Gastroesophageal sphincter (tissue), 4 donors: Measurements from ENCODE around the gene STC2. TPM values are rescaled to one million over a fixed set of nuclear protein-coding genes. Genes with fewer than 3 reads are reported as not detected.

Experiments used
- ATAC-seq: fragments of 150-250 bp; one replicate; pipeline ENCODE4 v1.9.1; 2016; ENCODE audit warnings: mild to moderate bottlenecking, moderate library complexity
- H3K27ac ChIP-seq, 4 donors: fragments of 200-600 bp; sonication (generic) in 3 of 4; 1 replicate in 3 of 4; 2 replicates in 1 of 4; pipeline ENCODE4 v1.5.1; 2016 to 2019
- H3K27me3 ChIP-seq: fragments of 200-600 bp; sonication (generic); one replicate; pipeline ENCODE4 v1.5.1; 2019
- H3K36me3 ChIP-seq, 2 donors: fragments of 200-600 bp; sonication (generic); one replicate each; pipeline ENCODE4 v1.5.1; 2019; ENCODE audit warnings: control low read depth in 1 of 2
- H3K4me1 ChIP-seq, 3 donors: fragments of 200-600 bp; sonication (generic); 1 replicate in 2 of 3; 2 replicates in 1 of 3; pipeline ENCODE4 v1.5.1; 2016 to 2019; ENCODE audit warnings: control low read depth in 2 of 3
- H3K4me3 ChIP-seq, 2 donors: fragments of 200-600 bp; sonication (generic); one replicate each; pipeline ENCODE4 v1.5.1; 2019; ENCODE audit warnings: mild to moderate bottlenecking in 1 of 2, moderate library complexity in 1 of 2
- H3K9me3 ChIP-seq, 3 donors: fragments of 200-600 bp; sonication (generic); one replicate each; pipeline ENCODE4 v1.5.1; 2017 to 2019; ENCODE audit warnings: control low read depth in 2 of 3
- EP300 ChIP-seq: sonication (generic); formaldehyde crosslinking; IDR thresholded peaks from one replicate; pipeline ENCODE4 v1.6.1; 2017; ENCODE audit warnings: antibody characterized with exemption, mild to moderate bottlenecking
- POLR2A ChIP-seq, 2 donors: fragments of 450-650 bp; IDR thresholded peaks; one replicate each; pipeline ENCODE4 v1.6.1; 2017; ENCODE audit warnings: antibody characterized with exemption in 2 of 2, mild to moderate bottlenecking in 2 of 2, moderate library complexity in 1 of 2
- POLR2AphosphoS5 ChIP-seq: sonication (generic); formaldehyde crosslinking; IDR thresholded peaks from one replicate; pipeline ENCODE4 v1.6.1; 2017; ENCODE audit warnings: antibody characterized with exemption
- WGBS, 2 donors: methylation state at CpG; one replicate each; pipeline ENCODE4 v1.1.5; 2018; ENCODE audit warnings: low coverage in 1 of 2; 5-methylcytosine and 5-hydroxymethylcytosine counted together
- total RNA-seq, 4 donors: library from RNA; depleted of rRNA; stranded (reverse); fragments of >200 nt; gene quantifications; one replicate each; pipeline ENCODE4 v1.1.0, GENCODE V29; 2016
- TF ChIP-seq, protein P1 (sequence below), 4 experiments: fragments of 200-600 bp in 2 of 4; fragments of 450-650 bp in 2 of 4; sonication (generic) in 1 of 4; IDR thresholded peaks; one replicate each; pipeline ENCODE4 v1.5.1; 2017 to 2019; ENCODE audit warnings: antibody characterized with exemption in 4 of 4, mild to moderate bottlenecking in 2 of 4, moderate library complexity in 2 of 4

The STC2 gene
- total RNA-seq, 4 donors from 2014 or later, result 34.1 to 116 (median 84.6) TPM

DNA sequence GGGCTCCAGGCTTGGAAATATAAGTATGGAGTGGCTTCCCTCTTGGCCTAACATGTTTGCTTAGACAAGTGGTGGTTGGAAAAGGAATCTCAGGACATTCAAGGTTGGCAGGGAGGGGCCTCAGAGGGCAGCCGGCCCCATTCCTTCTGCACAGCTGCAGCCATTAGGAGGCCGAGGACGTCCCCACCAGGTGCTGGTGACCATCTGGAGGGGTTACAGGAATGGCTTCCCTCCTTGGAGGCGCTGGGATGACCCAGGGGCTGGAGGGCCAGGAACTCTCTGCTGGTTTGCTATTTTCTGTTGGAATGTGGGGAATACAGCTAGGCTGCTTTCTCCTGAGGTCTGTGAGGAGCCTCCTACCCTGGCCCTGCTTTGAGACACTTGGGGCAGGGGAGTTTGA, 18.5 kb downstream of the STC2 start:
- H3K36me3 ChIP-seq, result no peaks in the 10 kb centered on the region
- no peaks in the 10 kb centered on the region for H3K27me3 ChIP-seq
- no peak for ATAC-seq
- H3K4me3 ChIP-seq, result no peak overlapping the region
- TF ChIP-seq POLR2A (IDR thresholded peaks at IDR 0.05) (no peak), EP300 (no peak), POLR2AphosphoS5 (no peak)
- TF ChIP-seq, protein P1, sequence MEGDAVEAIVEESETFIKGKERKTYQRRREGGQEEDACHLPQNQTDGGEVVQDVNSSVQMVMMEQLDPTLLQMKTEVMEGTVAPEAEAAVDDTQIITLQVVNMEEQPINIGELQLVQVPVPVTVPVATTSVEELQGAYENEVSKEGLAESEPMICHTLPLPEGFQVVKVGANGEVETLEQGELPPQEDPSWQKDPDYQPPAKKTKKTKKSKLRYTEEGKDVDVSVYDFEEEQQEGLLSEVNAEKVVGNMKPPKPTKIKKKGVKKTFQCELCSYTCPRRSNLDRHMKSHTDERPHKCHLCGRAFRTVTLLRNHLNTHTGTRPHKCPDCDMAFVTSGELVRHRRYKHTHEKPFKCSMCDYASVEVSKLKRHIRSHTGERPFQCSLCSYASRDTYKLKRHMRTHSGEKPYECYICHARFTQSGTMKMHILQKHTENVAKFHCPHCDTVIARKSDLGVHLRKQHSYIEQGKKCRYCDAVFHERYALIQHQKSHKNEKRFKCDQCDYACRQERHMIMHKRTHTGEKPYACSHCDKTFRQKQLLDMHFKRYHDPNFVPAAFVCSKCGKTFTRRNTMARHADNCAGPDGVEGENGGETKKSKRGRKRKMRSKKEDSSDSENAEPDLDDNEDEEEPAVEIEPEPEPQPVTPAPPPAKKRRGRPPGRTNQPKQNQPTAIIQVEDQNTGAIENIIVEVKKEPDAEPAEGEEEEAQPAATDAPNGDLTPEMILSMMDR (IDR thresholded peaks at IDR 0.05), result no peak
- peaks cover 0 to 11% (median 0%) of the 10 kb centered on the region in 3 donors for H3K9me3 ChIP-seq
- 93% methylated on average over 3 of the region's 4 CpGs; no CpG with 5 or more reads in 1 of the 2 donors for WGBS, 2 donors
- H3K4me1 ChIP-seq, result peaks cover 0 to 29% (median 10%) of the 10 kb centered on the region in 3 donors
- no peak overlapping the region for H3K27ac ChIP-seq

DNA sequence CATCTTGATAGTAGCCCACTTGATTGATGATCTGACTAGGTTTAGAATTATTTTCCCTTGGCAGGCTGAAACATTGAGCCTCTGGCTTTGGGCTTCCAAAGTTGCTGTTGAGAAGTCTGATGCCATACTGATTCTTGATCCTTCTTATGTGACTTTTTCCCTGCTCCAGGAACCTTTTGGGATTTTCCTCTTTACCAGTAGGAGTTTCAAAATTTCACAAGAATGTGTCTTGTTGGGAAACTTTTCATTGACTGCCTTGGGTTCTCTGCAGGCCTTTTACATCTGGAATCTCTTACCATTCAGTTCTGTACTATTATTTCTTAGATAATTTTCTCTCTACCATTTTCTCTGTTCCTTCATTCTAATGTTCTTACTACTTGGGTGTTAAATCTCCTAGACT, 20.0 kb downstream of the STC2 start:
- Histone ChIP-seq H3K27ac (no peak overlapping the region), H3K9me3 (peaks cover 0 to 11% (median 0%) of the 10 kb centered on the region in 3 donors), H3K27me3 (no peaks in the 10 kb centered on the region), H3K4me1 (peaks cover 0 to 27% (median 10%) of the 10 kb centered on the region in 3 donors), H3K36me3 (no peaks in the 10 kb centered on the region), H3K4me3 (no peak overlapping the region)
- ATAC-seq, result no peak
- TF ChIP-seq, protein P1 (IDR thresholded peaks at IDR 0.05), result no peak
- TF ChIP-seq POLR2AphosphoS5 (no peak), EP300 (no peak), POLR2A (IDR thresholded peaks at IDR 0.05) (no peak)

GRCh38 chr5:173307695-173308094, 20.5 kb downstream of the STC2 start:
- WGBS, 2 donors, result 88 to 96% methylated on average over 3 of the region's 3 CpGs
- ATAC-seq, result no peak
- no peak overlapping the region for H3K4me3 ChIP-seq
- H3K4me1 ChIP-seq, result peaks cover 0 to 27% (median 10%) of the 10 kb centered on the region in 3 donors
- H3K36me3 ChIP-seq, result no peaks in the 10 kb centered on the region
- peaks cover 0 to 11% (median 0%) of the 10 kb centered on the region in 3 donors for H3K9me3 ChIP-seq
- H3K27ac ChIP-seq, result no peak overlapping the region
- TF ChIP-seq EP300 (no peak), POLR2A (IDR thresholded peaks at IDR 0.05) (no peak), POLR2AphosphoS5 (no peak)
- TF ChIP-seq, protein P1 (IDR thresholded peaks at IDR 0.05), result no peak
- H3K27me3 ChIP-seq, result no peaks in the 10 kb centered on the region

DNA sequence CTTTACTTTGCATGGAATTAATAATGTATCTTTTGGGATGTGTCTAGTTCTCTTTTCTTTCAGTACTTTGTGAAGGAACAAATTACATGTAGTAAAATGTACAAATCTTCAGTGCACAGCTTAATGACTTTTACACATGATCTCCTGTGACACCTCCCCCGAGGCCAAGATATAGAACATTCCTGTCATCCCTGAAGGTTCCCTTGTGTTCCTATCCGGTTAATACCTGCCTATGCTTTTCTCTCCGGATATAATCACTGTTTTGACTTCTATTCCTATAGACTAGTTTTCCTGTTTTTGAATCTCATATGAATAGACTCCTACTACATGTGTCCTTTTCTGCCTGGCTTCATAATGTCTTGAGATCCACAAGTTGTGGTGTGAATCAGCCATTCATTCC, 21.5 kb downstream of the STC2 start:
- 51 to 83% methylated on average over 3 of the region's 3 CpGs for whole genome bisulfite sequencing, 2 donors
- Histone ChIP-seq H3K27ac (no peak overlapping the region), H3K27me3 (no peaks in the 10 kb centered on the region), H3K36me3 (no peaks in the 10 kb centered on the region), H3K9me3 (peaks cover 0 to 11% (median 0%) of the 10 kb centered on the region in 3 donors), H3K4me1 (peaks cover 0 to 24% (median 10%) of the 10 kb centered on the region in 3 donors), H3K4me3 (no peak overlapping the region)
- TF ChIP-seq POLR2AphosphoS5, result no peak
- no peak for ATAC-seq

DNA sequence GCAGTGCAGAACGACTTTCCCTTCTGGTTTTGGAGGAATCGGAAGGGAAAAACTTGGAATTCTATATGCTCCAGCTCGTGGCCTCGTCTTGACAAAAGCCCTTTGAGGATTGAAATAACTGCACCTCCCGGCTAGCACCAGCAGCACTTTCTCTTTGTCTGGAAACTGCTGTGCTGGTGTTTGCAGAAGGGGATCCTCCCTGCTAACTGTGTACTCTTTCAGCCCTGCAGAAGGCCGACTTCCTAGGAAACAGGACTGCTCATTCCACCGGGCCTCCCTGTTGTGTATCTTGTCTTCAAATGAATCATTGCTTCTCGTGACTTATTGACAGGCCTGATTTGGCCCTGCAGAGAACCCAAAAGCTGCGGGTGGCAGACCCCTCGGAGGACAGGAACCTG, 23.6 kb downstream of the STC2 start:
- 65 to 76% methylated on average over 7 to 10 of the region's 10 CpGs for WGBS, 2 donors
- H3K9me3 ChIP-seq, result peaks cover 0 to 11% (median 0%) of the 10 kb centered on the region in 3 donors
- H3K4me3 ChIP-seq, result no peak overlapping the region
- TF ChIP-seq POLR2A (IDR thresholded peaks at IDR 0.05) (no peak), EP300 (no peak)
- TF ChIP-seq, protein P1 (IDR thresholded peaks at IDR 0.05), result no peak
- H3K27ac ChIP-seq, result no peak overlapping the region
- no peaks in the 10 kb centered on the region for H3K27me3 ChIP-seq
- ATAC-seq, result no peak
- peaks cover 0 to 3% (median 0%) of the 10 kb centered on the region in 3 donors for H3K4me1 ChIP-seq
- H3K36me3 ChIP-seq, result no peaks in the 10 kb centered on the region
